Amniotic epithelial cell (primary cell): ENCODE measurements around the gene ARL6IP4.
A peak's percentile ranks its signal among the peaks of the same experiment; 100 is the strongest.

Experiments used
- DNase-seq: peaks from one replicate; pipeline ENCODE4 v3.0.0-alpha.2; 2010; ENCODE audit warnings: low read depth

Gene ARL6IP4

DNA sequence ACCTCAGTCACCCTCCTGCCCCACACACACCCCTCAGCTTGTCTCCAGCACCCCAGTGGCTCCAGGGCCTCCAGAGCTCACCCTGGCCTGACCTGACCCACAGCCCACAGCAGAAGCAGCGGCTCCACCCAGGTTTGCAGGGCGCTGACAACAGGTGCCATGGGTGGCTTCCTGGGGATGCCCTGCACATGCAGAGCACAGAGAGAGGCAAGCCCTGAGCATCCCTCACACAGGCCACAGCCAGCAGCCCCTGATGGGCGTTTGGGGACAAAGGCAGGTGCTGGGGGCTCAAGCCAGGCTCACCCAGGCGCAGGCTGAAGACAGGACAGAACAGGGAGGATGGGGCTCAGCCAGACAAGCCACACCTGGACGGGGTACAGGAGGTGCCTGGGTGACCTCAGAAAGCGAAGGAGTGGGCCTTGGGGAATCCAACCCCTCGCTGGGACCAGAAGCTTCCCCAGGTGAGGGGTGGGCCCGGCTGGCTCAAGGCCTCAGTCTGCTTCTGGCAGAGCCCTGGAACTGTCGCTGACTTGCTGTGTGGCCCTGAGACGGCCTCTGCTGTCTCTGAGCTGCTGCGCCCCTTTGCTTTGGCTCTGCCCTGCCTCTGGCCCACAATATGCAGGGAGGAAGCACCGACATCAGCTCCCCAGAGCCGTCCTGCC lies 10.6 kb downstream of the ARL6IP4 start:
- no peak for DNase-seq

DNA sequence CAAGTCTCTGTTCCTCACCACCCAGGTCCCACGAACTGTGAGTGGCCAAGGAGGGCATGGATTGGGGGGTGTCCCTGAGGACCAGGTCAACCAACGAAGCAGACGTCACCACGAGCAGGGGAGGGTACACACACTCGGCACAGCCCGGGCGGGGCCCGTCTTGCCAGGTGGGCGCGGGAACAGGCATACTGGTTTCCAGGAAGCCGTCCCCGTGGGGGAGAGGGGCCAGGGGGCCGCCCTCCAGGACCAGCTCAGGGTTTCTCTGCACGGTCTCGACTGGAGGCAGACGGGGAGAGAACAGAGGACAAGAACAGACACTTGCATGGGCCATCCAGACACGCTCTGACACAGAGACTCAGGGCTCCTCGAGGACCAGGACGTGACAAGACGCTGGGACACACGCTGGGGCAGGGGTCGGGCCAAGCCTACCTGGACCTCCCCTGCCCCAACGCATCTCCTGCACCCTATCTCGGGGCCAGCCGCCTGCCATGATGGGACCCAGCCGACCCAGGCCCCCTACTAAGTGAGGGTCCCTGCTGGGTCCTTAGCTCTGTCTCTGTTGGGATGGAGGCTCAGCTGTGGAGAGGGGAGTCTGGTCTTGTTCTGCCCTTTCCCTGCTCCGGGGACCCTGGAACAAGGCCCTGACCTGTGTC lies 11.3 kb downstream of the ARL6IP4 start:
- DNase-seq: no peak

DNA sequence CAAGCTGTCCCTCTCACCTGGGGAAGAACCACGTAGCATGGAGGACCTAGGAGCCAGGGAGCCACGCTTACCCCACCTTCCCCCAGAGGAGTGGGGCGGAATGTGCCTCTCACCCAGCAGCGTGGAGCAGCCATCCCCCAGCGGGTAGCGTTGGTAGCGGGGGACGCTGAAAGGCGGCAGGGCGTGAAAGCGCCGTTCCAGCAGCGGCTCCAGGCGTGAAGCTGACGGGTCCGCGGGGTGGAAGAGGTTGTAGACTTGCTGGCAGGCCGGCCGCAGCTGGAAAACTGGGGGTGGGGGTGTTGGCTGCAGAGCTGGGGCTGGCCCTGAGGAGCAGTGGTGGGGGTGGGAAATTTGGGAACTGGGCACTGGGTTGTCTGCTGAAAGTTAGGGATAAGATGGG lies 11.9 kb downstream of the ARL6IP4 start:
- no peak for DNase-seq

DNA sequence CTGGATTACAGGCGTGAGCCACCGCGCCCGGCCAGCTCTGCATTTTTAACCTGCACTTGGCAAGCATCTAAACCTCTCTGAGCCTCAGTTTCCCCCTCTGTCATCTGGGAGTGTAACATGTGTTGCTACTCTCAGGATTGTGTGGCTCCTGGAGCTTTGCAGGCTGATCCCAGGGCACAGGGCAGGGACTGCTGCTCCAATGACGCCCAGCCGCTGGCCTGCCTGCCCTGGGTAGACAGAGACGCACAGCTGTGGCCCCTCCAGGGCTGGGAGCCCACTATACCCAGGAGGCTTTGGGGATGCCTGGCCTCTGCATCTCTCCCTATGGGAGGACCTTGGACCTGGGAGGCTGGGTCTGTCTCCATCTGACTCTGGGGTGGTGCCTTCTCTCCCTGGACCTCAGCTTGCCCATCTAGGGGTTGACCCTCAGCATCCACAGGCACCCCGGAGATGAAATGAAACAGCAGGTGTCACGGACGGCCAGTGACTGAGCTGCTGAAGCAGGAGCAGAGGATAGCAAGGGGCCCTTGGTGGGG lies 13.7 kb downstream of the ARL6IP4 start:
- DNase-seq: no peak

DNA sequence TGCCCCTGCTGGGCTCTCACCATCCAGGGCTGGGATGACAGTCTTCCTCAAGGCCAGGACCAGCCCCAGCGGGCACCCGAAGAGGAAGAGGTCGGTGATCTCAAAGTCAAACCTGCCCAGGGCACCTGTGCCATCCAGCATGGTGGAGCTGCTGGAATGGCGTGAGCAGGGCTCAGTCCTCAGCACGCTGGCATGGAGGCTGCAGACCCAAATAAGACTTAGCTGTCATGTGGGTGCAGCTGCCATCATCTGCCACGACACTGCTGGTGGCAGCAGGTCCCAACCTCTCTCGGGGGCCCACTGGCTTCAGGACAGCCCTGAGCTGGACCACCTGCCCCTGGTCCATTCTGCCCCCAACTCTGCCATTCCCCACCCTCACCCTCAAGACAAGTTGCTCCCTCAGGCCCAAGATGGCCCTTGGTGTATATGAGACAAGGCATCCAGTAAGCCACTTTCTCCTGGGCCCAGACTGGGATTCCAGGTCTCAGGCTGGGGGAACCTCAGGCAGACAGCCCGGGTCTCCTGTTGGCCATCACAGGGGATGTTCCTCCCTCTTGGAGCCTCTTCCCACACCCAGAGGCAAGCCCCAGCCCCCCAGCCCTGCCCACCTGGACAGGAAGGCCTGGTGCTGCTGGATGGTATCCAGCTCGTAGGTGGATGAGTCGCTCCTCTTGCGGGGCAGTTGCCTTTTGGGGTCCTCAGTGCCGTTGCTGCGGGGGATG lies 14.5 kb downstream of the ARL6IP4 start:
- no peak for DNase-seq

DNA sequence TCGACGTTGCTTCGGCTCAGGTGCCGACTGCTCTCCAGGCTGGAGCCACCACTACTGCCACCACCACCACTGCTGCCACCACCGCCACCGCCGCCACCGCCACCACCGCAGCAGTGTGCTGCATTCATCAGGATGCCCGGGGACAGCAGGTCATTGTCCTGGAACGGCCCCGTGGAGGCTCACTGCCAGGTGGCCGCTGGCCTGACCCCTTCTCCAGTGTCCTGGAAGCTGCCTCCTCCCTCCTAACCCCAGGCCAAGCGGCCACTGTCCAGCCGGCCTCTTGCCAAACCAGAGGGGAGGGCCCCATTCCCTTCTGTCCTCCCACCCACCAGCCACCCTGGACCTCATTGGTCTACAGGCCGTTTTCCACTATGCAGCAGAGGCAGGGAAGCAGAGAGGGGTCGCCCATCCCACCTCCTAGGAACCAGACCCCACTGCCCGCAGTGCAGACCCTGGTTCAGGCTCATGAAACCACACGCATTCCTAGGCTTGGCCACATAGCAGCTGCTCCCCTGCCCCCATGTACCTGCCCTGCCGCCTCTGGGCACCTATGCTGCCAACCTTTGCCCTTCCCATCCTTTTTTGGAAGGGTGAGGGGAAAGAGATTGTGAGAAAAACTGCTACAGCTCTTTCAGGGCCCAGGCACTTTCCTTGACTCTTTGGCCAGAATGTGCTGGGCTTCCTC lies 15.2 kb downstream of the ARL6IP4 start:
- DNase-seq: no peak

DNA sequence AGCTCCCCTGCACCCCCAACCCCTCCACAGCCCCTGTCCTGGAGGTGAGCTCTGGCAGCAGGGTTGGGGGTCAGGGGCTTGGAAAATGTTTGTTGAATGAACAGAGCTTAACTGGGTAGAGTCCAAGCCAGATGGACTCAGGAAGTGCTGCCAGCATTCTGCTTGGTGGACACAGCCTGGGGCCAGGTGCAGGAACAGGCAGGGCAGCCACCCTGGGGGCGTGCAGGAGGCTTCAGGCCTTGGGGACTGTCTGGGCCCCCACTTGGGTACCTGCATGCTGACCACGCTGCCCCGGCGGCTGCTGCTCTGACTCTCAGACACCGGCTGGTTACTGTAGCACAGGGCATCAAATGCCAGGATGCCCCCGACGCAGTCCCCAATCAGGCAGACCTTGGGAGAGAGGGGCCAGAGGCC lies 15.7 kb downstream of the ARL6IP4 start:
- DNase-seq: no peak

DNA sequence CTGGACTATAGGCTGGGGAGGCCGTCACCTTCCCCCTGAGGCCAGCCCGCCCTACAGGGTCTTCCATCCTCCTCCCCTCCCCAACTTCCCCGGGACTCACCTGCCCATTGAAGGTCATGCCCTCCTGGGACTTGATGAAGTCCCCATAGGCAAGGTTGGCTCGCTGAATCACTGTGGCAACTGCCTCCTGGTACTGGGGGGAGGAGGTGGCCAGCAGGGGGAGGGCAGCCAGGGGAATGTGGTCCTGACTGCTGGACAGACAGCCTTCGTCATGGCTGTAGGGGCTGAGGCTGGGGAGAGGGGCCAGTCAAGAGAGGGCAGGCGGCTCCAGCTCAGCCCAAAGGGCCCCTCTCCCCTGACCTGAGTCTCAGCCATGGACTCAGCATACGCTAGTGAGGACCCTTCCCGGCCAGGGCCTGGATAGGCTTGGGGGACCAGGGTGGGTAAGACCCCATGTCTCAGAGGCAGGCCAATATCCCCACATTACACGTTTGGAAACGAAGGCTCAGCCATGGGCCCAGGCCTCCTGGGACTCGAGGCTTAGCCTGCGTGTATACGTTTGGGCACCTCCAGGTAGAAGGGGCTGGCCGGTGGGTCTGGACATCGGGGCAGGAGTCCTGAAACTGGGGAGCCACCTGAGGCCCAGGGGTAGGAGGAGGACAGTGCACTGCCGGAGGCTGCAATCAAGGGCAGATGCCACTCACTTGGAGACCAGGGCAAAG lies 16.3 kb downstream of the ARL6IP4 start:
- DNase-seq: no peak

DNA sequence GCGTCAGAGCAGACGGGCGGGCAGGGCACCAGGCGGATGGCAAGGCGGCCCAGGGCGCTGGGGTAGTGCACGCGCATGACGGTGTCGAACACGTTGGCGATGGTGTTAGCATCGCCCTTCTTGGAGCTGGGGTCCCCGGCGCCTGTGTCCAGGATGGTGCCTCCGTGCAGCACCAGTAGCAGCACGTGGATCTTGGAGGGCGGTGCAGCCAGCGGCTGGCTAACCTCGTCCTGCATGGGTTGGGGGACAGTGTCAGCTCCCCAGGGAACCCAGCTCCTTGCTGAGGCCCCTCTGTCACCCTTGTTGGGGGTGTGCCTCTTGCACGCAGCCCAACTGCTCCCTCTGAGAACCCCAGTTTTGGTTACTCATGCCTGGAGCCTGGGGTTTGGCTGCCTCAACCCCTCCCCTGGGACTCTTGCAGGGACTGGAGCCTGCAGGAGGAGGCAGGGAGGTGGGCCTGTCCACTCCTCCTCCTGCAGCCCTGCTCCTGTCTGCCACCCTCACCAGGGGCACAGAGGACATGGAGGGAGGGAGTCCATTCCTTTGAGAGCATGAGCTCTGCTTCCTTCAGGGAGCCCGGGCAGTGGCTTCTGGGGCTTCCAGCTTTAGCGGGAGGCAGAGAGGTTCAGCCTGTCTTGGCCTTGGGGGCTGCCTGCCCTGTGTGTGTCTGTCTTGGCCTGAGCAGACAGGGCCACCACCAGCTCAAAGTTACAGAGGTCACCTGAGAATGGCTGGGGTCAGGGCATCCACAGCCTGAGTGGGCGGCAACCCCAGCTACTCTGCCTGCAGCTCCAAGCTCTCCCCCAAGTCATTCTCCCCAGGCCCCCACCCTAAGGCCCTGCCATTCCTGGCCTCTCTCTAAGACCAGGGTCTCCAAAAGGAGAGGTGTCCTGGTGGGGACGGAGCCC lies 17.1 kb downstream of the ARL6IP4 start:
- no peak for DNase-seq

DNA sequence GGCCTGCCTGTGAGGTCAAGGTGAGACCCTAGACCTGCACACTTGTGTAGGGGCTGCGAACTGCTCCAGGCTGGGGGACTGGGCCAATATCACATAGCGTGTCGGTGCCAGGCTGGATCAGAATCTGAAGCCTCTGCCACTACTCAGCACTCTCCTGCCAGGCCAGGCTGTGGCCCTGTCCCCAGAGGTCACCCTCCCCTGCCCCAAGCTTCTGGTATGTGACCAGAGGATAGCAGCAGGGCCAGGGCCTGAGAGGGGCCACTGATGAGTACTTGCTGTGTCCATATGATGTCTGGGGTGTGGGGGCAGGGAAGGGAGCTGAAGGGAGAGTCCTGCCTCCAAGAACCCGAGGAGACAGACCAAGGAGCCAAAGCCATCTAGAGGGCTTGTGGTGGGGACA lies 17.8 kb downstream of the ARL6IP4 start:
- DNase-seq: no peak

DNA sequence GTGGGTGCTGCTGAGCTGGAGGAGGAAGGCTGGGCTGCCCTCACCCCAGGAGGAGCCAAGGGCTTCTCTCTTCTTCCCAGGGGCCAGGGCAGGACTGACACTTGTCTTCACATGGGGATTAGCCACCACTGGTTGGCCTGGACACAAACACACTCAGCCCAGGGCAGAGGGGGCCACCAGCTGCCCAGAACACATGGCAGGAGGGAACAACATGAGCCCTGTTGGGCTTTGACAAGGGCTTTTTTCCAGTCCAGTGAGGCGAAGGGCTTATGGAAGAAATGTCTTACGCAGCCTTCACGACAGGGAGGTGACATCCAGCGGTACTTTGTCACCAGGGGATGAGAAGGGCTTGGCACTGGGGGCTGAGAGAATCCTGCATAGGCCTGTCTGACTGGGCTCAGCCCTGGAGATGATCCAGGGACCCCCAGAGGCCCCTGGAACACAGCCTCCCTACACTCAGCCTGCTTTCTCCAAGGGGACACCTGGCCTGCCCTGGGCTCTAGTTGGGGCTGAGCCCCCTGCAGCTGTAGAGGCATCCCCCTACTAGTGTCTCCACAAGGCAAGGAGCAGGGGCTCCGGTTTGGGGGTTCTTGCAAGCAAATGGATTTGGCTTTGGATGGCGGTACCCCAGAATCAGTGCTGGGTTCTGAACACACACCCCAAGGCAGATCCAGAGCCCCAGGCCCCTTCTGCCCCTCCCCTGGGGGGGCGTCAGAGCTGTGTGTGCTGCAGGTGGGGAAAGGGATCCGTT lies 18.9 kb downstream of the ARL6IP4 start:
- DNase-seq: no peak

DNA sequence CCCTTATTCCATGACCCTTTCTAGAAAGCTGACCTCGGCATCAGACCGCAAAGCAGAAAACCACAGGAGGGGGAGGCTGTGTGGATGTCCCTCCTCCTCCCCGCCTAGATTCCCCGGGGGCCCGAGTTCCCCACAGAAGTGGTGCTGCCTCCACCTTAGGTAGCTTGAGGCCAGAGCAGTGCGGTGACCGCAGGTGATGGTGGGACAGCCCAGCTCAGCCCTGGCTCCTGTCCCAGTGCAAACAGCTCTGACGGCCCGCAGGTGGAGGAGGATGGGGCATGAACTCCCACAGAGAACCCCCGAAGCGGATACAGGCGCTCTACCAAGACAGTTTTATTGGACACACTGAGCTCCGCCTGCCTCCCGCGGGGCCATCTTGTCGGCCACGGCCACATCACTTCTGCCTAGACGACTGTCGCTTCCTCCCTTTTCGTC lies 19.5 kb downstream of the ARL6IP4 start:
- peak; percentile 11 for DNase-seq

DNA sequence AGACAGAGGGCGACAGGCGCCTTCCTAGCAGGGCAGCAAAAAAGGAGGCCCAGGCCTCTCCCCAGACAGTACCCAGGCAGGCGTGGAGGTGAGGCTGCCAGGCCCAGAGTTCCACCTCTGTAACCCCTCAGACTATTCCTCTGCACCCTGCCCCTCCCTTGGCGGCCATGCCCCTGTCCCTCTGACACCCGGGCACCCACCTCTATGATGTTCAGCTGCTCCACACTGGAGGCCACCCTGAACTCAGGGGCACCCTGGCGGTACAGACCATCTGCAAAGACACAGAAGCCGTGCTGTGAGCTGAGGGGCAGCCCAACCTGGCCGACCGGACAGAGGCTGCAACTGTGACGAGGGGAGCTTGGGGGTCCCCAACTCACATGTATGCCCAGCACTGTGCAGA lies 20.1 kb downstream of the ARL6IP4 start:
- DNase-seq: no peak

DNA sequence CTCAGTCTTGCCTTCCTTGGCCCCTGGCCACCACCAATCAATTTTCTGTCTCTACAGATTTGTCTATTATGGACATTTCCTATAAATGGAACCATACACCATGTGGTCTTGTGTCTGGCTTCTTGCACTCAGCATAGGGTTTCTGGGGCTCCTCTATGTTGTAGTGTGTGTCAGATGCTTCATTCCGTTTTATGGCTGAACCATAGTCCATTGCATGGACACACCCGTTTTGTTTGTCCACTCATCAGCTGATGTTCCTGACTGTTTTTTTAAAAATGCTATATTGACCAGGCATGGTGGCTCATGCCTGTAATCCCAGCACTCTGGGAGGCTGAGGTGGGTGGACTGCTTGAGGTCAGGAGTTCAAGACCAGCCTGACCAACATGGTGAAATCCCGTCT lies 21.0 kb downstream of the ARL6IP4 start:
- no peak for DNase-seq

DNA sequence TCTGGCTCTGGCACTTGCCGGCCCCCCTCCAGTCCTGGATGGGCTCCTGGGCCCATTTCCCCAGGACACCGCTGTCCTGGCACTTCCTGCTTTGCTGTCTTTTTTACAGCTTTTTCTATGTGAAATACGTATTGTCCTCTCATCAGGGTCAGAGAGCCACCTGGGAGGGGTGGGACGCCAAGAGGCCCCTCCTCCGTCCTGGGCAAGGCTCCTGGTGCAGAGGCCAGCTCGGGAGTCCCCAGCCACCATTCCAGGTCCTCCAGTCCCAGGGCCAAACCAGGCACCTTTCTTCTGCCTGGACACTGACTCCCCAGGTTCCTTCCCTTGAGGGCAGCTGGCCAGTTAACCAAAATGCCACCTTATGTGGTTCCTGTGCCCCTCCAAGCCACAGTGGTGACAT lies 22.8 kb downstream of the ARL6IP4 start:
- no peak for DNase-seq

DNA sequence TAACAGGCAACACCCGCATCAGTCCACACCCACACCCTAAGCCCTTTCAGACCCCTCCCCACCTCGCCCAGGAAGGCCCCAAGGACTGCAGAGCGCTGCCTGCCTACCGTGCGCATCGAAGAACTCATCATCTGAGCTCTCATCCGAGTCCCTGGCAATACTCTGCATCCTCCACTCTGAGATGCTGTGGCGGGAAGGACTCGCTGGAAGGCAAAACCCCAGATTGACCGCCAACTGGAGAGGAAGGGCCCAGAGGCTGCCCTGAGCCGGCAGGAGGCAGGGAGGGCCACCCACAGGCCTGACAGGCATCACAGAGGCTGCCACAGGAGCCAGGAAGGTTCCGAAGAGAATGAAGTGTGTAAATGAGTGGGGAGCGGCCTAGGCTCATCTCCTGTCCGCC lies 23.8 kb downstream of the ARL6IP4 start:
- no peak for DNase-seq

DNA sequence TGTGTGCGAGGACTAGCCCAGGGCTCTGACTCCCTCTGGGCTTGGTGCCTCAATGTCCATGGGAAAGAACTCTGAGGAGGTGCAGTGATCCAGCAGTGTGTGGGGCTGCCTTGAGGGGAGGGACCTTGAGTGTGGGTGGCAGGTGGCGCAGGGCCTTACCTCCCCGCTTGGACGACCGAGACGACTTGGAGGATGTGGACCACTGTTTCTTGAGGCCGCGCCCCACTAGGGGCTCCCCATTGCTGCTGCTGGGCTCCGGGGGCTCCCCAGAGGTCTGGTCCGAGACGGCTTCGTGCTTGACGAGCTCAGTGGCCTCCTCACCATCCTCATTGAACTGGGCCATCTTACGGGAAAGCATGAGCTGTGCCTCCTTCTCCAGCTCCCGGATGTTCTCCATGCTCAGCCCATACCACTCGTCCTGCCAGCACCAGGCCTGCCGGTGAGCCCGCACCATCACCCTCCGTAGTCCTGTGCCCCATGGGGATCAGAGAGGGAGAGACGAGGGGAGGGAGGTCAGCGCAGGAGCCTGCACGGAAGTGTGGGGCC lies 24.7 kb downstream of the ARL6IP4 start:
- no peak for DNase-seq

DNA sequence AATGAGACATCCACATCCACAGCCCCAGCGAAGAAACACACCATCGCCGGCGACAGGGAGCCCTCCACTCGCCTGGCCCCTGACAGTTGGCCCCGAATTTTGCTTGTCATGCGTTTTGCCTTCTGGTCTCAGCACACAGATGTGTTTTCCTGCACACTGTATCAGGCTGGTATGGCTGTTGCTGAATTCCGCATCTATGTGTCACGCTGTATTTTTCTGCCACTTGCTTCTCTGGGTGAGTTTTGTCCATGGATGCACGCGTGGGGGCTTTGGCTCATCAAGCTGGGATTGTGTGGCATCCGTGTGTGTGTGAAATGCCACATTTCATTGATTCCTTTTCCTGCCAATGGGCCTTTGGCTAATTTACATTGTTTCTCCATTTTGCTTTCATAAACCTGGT lies 26.5 kb downstream of the ARL6IP4 start:
- peak; percentile 53 for DNase-seq

DNA sequence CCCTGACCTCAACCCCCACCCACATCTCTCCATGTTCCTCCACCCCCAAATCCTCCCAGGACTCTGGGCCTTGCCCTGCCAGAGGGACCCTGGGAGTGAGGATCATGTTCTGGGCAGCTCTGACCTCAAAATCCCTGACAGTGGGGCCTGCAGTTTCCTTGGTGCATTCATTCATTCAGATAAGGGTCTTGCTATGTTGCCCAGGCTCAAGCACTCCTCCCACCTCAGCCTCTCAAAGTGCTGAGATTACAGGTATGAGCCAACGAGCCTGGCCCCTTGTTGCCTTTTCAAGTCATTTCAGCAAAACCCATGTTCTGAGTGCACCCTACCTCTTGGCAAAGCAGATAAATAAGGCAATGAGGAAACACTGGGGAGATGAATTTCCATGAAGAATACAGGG lies 29.6 kb downstream of the ARL6IP4 start:
- DNase-seq: no peak

DNA sequence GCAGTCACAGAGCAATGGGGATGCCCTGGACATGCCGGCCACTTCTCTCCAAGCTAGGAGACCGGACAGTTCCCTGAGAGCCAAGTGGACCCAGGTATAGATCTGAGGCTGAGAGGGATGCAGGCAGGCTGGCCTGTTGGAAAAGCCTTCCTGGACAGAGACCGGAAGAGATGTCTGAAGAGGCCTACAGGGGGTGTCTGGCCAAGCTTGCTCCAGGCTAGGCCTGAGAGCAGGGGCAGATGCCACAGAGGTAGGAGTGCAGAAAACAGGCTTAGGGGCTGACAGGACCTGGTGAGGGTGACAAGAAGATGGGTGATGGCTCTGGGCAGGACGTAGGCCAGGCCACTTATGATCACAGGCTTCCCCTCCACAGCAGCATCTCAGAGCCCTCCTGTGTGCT lies 30.2 kb downstream of the ARL6IP4 start:
- DNase-seq: no peak
